Stromal cell of bone marrow (primary cell): Measurements from ENCODE around the gene ADPRH.
"Not testable (repeated sequence)": the region's sequence is repeated elsewhere in the genome, so short reads cannot be mapped to it uniquely, and the experiment has no call there.

Experiments used
- DNase-seq: peaks from one replicate; pipeline ENCODE4 v3.0.0-alpha.2; 2012; ENCODE audit warnings: low read depth

The ADPRH gene

DNA sequence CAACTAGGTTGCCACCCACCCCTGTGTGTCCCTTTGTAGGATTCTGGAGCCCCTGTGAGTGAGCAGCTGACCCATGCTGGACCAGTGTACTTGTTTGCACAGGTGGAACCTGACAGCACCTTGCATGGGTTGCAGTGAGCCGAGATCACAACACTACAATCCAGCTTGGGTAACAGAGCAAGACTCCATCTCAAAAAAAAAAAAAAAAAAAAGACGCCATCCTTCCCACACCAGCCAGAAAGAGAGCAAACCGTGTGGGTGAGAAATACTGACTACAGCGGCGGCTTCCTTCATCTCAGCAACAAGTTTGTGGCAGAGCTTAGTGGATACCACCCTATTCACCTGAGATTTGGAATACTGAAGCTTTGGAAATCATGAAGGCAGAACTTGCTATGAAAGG, 19.1 kb upstream of the ADPRH start:
- DNase-seq, result no peak

DNA sequence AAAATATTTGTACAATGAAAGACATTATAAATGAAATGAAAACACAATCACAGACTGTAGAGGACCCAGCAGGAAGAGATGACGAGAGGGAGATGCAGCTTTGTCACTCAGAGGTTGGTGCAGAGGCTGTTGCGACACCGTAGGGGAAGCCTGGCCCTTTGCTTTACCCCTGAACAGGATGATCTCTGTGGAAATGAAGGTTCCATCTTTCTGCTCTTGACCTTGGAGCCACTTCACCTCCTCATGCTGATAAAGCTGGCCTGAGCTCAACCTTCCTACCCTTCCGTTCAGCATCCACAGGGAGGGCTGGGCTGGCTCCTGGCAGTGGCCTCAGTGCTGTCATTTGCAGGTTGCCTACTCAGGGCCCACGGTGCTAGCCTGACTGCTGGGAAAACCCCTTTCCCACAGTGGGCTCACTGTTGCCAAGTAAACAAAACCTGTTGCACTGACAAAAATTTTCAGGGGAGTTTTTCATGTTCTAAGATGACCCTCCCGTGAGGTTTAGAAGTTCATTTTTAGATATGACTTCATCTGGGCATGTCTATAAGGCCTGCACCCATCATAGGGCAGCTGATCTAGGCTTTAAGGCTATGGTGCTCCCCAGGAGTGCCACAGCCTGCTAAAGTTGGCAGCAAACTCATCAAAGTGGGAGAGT, 16.9 kb upstream of the ADPRH start:
- no peak for DNase-seq

DNA sequence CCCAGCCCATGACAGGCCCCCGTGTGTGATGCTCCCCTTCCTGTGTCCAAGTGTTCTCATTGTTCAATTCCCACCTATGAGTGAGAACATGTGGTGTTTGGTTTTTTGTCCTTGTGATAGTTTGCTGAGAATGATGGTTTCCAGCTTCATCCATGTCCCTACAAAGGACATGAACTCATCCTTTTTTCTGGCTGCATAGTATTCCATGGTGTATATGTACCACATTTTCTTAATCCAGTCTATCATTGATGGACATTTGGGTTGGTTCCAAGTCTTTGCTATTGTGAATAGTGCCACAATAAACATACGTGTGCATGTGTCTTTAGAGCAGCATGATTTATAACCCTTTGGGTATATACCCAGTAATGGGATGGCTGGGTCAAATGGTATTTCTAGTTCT, 16.0 kb upstream of the ADPRH start:
- DNase-seq, result not testable (repeated sequence)

DNA sequence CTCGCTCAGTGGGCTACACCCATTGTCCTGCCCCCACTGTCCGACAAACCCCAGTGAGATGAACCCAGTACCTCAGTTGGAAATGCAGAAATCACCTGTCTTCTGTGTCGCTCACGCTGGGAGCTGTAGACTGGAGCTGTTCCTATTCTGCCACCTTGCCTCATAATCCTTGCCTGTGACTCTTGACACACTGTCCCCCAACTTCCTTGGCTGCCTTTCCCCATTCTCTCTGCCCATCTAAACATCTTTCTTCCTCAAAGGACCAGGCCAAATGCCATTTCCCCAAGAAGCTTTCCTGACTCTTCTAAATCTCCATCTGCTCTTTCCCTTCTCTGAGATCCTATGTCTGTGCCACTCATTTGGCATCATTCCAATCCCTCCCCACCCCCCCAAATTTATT, 10.1 kb upstream of the ADPRH start:
- no peak for DNase-seq

DNA sequence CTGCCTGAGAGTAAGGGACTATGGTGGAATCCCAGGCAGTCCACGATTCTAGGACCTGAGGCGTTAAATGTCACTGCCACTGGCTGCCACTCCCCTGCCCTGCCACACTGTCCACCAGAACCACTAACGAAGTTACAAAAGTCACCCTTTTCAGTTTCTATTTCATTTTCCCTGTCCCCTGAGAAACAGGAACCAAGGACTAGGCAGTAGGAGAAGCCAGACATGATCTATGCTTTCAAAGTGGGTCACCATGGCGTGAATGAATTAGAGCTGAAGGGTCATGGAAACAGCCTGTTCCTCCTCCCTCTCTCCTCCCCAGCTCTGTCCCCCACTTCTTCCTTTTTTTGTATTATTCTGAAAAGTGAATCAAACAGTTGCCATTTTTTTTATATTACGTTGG, 9.1 kb upstream of the ADPRH start:
- DNase-seq, result no peak

DNA sequence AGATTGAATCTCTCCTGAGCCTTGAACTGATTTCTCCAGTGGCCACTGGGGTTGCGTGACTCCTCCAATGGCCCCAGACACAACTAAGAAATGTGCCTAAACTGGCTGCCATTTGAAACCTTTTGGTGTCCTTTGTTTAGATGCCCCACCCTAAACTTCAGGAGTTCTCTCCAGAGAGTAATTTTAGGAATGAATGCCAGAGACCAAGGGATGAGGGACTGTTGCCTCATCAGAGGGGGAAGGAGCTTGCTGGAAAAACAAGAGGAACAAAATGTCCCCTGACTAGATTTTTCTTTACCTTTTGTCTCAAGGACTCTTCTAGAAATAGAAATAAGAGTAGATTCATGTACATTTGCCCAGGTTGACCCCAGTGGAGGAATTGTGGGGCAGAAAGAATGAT, 8.1 kb upstream of the ADPRH start:
- no peak for DNase-seq

DNA sequence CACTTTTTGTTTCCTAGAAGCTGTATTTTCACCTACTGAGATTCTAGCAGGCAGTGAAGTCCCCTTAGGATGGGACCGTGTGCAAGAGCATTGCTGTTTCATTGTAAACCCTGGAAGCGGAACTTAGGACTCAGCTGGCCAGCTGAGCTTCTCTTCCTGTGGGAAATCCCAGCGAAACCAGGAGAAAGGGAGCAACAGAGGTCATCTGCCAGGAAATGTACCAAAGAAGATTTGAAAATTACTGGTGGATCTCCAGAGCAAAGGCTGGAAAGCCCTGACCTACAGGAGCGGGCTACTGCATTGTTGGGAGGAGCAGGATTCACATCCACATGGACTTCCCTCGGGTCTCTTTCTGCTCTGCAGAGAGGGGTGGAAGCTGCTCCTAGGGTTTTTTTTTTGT, 7.6 kb upstream of the ADPRH start:
- no peak for DNase-seq

DNA sequence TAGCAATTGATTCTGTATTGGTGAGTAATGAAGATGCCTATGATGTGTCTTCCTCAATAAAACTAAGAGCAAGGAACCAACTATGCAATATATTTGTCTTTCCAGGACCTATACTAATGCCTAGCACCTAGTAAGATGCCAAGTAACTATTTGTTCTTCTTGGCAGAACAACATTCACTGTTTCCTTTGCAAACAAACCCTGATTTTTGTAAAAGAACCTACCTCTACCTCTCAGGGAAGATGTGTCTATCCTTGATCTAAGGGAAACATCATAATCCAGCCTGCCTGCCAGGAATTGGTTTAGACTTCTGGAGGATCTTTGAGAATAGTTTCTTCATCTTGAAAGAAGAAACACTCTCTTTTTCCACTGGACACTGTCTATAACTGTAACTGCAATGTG, 3.8 kb upstream of the ADPRH start:
- DNase-seq, result no peak

DNA sequence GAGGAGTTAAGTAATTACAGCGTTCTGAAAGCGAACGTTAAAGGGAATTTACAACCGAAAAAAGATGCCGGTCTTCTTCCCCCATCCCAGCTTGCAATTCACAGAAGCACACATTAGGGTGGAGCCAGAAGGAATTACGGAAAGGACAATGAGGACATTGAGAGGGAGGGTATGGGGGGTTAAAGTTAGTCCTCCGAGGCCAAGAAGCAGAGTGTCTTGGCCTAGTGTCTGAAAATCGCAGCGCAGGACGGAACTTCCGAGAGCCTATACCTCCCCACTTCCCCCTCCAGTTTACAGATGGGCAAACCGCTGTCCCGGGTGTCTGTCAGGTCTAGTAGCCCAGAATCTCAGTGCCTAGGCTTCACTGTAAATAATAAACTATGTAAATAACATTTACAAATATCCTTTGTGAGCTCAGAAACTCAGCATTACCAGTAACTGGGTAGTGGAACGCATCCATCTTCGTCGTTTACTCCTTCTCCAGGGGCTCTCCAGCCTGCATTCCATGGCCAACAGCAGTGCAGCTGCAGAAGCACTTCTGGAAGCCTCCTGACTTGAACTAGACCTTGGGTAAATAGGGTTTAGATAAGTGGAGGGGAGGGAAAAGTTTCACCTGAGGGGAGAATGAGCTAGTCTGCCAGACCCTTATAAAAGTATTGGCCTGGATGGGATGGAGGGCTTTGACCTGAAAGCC, 922 bp downstream of the ADPRH start:
- DNase-seq, result no peak

DNA sequence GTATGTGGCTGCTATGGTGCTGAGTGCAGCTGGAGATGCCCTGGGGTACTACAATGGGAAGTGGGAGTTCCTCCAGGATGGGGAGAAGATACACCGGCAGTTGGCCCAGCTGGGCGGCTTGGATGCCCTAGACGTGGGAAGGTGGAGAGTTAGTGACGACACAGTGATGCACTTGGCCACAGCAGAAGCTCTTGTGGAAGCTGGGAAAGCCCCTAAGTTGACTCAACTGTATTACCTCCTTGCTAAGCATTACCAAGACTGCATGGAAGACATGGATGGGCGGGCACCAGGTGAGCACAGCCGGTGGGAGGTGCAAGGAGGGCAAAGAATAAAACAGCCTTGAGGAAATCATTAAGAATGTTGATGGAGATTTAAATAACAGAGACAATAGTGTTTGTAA, 2.9 kb downstream of the ADPRH start:
- no peak for DNase-seq

DNA sequence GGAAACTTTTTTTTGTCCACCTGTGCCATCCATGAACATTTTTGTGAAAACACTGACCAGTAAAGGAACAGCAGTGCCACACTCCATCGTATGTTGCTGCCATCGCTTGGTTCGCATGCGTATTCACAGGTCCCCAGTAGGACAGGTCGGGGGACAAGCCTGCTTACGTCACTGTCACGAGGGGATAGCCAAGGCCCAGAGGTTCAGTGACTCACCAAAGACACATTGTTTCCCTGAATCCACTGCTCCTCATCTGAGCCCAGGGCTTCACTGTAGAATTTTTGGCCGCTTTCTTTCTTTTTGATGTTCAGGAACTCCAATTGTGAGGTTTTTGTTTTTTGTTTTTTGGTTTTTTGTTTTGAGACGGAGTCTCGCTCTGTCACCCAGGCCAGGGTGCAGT, 5.9 kb downstream of the ADPRH start:
- no peak for DNase-seq

DNA sequence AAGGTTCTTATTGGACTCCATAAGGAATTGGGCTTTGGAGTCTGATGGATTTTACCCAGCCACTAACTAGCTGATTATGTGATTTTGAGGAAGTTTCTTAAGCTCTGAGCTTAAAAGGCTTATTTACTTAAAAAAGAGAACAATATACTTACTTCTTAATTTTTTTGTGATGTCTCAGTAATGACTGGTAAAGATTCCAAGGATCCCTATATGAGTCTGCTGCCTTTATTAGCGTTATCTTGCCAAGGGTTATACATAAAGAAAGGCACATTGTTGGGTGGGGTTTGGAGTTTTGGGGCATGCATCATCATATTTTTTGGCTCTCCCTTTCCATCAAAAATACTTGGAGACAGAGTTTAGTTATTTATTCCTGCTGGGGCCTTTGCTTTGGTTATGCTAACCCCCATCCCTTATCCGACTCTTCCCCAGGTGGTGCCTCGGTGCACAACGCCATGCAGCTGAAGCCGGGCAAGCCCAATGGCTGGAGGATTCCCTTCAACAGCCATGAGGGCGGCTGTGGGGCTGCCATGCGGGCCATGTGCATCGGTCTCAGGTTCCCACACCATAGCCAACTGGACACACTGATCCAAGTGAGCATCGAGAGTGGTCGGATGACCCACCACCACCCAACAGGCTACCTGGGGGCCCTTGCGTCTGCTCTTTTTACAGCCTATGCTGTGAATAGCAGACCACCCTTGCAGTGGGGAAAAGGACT, 6.7 kb downstream of the ADPRH start:
- DNase-seq, result no peak

DNA sequence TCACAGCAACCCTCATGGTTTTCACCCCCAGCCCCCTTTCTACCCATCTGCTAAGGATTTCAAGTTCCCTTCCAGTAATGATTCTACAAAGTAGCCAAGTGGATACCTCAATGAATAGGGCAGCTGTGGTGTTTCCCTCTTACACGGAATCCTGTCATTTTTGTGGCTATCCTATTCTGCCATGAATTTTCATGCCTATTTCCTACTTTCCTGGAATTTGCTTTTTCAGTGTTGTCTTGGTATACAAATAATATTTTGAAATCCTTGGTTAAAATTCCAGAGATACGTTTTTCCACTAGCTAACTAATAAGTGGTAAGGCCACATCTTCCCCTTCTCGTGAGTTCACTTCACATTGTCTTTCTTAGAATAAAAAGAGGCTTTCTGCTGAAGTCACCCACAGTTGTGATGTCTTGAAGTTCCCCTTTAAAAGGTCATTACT, 7.5 kb downstream of the ADPRH start:
- DNase-seq, result no peak

DNA sequence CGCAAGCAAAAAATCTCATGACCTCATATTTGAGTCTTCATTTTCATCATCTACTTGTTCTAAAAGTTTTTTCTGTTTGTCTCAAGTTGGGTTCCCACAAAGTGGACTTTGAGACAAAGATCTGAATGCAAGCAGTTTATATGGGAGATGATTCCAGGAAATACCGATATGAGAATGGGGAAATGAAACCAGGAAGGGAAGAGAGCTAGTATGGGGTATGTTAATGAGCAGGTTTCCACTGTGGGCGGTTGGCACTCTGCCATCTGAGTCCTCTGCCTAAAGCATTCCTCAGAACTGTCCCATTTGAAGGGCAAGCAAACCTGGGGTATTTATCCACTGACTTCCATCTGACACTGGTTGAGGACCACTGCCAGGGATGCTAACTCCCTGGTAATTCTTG, 8.8 kb downstream of the ADPRH start:
- no peak for DNase-seq

DNA sequence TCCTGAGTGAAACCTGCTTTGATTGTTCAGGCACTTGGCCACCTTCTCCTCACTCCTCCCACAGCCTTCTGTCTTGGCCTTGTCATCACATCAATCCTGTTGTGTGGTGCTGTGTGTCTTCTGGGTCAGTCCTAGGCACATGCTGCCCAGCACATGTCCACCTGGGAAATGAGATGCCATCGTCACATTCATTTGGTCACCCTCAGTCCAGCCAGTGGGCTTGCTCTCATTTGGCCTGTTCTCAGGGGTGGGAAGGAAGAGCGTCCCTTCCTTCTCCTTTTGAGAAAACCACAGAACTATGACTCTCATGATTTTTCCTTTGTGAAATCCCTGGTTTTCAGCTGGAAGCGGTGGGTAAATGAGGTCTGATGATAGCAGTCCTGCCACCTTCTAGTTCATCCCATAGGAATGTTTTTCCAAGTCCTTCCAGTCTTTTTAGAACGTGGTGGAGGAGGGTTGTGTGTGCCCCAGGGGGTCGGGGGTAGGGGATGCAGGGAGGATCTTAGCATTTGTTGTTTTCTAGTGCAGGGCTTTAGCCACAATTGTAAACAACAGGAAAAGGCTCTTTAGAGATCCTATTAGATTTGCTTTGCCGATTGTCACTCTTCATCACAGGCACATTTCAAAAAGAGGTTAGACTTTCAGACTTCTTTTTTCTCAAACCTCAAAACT, 9.9 kb downstream of the ADPRH start:
- DNase-seq, result no peak

DNA sequence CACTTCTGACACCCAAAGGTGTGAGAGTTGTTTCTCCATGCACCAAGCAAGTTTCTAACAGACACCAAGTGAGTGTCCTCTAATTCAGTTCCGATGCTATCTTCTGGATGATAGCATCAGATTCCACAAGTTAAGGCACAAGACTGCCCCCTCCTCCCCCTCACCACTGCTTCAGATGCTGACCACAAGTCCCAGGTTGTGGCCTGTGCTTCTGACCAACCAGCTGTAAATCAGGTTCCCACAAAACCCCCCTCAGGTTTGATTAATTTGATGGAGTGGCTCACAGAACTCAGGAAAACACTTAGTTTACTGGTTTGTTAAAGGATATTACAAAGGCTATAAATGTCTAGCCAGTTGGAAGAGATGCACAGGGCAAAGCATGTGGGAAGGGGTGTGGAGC, 11.4 kb downstream of the ADPRH start:
- no peak for DNase-seq

DNA sequence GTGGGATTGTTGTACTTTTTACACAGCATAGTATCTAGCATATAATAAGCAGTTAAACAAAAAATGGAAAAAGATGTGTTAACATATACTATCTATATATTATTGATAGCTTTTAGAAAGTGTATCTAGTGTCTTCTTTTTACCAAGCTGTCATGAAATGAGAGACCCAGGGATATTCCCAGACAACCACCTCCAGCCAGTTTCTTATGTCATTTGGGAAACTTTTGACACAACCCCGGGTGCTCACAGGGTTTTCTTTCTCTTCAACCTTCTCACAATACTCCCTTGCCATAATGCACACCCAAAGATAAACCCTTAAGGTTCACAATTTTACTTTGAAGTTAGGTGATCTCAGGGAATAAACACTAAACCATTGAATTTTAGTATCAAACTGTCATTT, 13.6 kb downstream of the ADPRH start:
- DNase-seq, result no peak

DNA sequence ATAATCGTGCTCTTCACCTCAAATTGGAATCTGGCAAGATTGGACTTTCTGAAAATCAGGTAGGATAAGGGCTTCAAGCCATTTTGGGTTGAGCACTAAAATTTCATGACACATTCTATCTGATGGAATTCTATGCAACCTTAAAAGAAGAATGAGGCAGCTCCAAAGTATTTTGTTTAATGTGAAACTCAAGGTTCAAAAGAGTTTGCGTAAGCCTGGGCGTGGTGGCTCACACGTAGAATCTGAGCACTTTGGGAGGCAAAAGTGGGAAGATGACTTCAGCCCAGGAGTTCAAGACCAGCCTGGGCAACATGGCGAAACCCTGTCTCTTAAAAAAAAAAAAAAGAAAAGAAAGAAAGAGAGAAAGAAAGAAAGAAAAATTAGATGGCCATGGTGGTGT, 14.8 kb downstream of the ADPRH start:
- no peak for DNase-seq

DNA sequence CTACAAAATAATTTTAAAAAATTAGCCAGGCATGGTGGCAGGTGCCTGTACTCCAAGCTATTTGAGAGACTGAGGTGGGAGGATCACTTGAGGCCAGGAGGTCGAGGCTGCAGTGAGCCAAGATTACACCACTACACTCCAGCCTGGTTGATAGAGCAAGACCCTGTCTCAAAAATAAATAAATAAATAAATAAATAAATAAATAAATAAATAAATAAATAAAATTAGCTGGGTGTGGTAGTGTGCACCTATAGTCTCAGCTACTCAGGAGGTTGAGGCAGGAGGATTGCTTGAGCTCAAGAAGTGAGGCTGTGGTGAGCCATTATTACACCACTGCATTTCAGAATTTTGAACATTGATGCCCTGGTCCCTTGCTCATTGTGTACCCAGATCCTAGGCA, 15.6 kb downstream of the ADPRH start:
- DNase-seq, result not testable (repeated sequence)

DNA sequence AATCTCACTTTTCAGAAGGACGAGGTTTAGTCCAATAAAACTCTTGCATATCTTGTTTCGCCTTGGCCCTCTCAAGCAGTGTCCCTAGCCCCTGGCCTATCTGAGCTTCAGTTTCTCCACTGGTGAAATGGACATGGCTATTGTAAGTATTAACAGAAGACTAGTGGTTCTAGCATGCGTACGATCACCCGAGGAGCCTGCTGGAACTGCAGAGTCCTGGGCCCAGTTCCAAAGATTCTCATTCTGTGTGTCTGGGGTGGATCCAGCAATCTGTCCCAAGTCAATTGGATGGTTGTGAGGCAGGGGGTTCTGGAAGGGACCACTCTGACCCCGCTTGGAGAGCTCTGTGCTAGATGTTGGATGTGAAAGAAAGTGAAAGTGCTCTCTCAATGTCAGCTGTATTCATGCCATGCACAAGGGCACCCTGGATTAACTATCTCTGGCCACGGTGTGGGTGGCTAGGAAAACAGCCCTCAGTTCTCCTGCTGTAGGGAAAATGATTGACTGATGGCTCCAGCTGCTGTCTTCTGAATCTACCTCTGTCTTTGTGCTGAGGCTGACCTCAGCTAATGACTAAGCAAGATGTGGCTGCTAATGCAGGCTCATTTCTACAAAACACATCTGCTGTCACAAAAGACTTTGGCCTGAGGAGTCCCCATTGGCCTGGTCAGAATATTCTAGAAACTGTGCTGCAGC, 16.5 kb downstream of the ADPRH start:
- DNase-seq, result no peak

DNA sequence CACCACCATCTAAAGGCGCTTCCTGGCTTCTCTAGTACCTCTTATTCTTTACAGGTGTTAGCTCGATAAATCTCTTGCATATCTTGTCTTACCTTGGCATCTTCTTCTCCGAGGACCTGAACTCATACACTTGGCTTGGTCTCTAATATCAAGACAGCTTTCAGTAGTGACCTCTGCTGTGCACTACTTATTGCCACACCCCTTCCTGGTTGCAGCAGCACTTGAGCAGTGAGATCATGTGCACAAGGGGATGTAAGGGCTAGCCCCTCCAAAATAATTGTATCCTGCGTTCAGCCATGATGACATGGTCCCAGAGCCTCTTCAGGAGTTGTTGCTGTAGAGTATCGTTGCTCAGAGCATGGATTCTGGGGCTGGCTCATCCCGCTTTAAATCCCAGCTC, 17.1 kb downstream of the ADPRH start:
- DNase-seq, result no peak

DNA sequence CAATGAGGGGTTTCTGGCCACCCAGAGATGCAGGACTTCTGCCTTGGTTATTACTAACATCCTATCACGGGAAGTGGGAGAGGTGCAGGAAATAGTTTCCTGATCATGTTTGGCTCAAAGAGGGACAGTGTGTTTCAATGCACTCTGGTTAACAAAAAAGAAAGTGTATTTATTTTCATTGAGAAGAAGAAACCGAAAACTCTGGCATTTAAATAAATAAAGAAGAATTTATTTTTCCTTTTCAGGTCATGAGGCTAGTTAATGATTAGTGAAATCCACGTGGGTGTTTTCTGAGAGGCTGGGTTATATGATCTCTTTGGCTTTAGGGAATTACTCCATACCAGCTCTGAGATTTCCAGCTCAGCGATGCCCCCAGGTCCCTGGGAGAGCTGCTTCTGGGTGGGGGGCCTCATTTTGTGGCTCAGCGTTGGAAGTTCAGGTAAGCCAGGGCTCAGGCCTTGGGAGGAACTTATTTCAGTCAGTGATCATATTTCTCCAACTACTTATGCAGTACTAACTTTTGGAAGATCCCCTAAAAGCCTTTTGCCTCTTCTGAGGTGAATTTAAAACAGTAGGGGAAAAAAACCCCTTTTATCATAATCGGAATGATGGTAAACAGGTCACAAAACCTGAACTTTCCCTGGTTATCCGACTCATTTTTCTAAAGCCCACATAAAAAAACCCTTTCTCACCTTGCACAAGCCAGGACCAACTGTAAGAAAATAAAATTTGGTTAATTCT, 18.4 kb downstream of the ADPRH start, which contains the start of gene PLA1A:
Gene PLA1A (plus strand): TSS at position 338 of the 741 bp plus-strand sequence. CDS start 29 bp downstream, at position 367.
- DNase-seq, result no peak
